EL (cell line): ENCODE data around the gene RAB18.
"Not testable (repeated sequence)": the region's sequence is repeated elsewhere in the genome, so short reads cannot be mapped to it uniquely, and the experiment has no call there.

ENCODE experiments used
- DNase-seq: peaks from one replicate; pipeline ENCODE4 v3.0.0-alpha.2; 2016

Gene RAB18

DNA sequence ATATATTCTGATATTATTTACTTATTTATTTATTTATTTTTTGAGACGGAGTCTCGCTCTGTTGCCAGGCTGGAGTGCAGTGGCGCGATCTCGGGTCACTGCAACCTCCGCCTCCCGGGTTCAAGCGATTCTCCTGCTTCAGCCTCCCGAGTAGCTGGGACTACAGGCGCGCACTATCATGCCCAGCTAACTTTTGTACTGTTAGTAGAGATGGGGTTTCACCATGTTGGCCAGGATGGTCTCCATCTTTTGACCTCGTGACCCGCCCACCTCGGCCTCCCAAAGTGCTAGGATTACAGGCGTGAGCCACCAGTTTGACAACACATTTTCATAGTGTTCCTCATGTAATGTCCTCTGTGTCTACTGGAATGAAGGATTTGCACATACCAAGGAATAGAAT is 1.4 kb downstream of the RAB18 start:
- DNase-seq, result not testable (repeated sequence)

- DNase-seq, result peak; percentile 20
Observed at GRCh38 chr10:27506280-27506679, 2.2 kb downstream of the RAB18 start.

DNA sequence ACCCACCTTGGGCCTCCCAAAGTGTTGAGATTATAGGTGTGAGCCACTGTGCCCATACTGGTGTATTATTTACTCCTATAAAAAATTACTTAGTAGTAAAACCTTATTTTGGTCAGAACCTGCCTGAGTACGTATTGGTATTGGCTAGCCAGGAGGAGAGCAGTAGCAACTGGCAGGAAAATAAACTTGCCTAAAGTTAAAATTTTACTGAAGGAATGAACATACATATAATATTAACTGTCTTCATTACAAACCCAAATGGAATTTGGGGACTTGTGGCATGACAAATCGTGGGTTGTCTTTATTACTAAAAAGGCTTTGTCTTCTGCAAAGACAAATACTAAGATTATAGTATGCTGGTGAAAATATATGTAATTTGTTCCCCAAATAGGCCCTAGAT is 8.4 kb downstream of the RAB18 start:
- peak; percentile 42 for DNase-seq

DNA sequence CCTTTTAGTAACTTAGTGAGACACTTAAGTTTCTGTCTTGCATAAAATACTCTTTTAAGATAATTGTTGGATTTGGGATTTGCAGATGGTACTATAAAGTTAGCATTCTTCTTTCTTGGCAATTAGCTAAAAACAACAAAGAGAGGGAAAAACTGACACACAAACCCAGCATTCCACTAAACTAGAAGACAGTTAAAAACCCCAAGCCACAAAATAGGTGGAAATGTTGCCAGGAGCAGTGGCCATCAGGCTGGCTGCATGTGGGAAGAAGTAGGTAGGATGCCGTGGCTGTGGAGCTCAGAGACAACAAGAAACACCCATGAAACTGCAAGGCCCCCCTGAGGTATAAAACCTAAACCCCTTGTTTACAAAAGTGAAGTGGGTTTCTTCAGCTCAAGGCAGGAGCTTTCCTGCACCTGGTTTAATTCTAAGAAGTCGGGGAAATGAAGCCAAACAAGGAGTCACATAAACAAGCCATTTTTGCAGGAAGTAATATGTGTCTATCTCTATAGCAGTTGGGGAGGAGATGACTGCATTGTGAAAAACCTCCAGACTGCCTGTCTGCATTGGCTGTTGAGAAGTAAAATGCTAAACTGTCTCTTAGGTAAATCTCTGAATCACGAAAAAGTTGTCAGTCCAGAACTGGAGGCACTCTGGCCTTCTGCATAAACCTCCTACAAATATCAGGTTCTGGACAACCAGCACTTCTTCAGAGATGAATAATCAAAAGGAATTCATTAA is 9.5 kb downstream of the RAB18 start:
- peak; percentile 71 for DNase-seq

DNA sequence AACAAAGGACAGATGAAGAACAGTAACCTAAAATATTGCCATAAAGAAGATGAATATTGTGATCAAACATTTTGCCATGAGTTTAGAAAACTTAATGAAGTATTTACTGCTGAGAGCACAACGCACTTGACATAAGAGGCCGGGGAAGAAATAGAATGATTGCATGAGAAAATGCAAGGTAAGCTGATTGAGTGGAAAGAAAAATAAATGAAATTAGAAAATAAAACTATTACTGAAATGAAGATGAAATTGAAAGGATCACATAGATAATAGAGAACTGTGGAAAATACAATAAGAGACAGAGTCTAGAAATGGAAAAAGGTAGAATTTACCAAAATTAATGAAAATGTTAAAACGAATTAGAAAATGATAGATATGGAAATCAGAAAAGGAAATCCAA is 10.1 kb downstream of the RAB18 start:
- DNase-seq, result no peak

- no peak for DNase-seq
Observed at GRCh38 chr10:27518261-27518660, 14.2 kb downstream of the RAB18 start.

DNA sequence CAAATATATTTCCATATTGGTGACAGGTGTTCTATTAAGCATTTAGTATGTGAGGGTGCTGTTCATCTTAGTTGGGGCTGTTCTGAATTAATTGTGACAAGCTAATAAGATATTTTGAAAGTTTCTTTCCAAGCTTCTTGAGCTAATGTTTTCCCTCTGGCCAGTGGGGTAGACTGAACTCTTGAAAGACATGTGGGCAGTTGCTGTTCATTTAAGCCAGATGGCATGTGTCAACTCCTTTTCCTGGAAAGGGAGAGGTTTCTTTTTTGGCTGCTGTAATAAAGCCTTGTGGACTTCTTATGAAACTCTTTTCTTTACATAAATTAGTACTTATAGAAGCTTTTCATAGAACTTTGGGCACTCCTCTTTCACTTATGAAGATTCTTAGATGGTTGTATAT is 21.7 kb downstream of the RAB18 start:
- peak; percentile 35 for DNase-seq

DNA sequence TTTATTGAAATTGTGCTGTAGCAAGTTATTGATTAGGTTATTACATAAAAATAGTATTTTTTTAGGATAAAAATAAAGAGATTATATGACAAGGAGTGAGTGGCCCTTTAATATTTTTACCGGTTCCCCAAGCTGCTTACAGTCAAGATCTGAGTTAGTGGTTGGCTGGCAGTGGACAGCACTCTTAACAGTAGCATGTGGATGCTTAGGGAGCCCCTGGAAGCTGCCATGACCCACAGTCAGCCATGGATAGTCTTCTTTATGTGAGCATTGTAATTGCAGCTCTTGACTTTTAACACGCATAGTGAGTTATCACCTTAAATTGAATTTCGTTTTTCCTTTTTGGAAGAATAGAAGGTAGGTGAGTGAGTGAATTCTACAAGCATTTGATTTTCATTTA is 22.1 kb downstream of the RAB18 start:
- no peak for DNase-seq

- DNase-seq, result no peak
Observed at GRCh38 chr10:27527666-27528295, 23.7 kb downstream of the RAB18 start.

GRCh38 chr10:27529010-27529783 is 25.1 kb downstream of the RAB18 start:
- DNase-seq, result no peak

DNA sequence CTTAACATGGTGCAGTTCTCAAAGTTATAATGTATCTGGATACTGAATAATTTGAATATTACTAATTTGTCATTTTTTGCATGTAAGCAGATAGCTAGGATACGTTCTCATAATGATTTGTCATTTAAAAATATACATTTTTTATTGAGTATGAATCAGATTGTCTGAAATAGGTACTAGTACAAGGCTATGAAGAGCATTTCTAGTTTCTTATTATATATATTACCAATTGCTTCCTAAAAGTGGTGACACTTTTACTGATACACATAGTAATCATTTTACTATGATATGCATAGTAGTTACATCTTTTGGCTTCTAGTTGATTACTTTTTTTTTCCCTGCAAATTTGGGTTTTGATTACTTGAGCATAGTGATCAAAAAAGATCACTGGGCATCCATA is 26.4 kb downstream of the RAB18 start:
- no peak for DNase-seq

DNA sequence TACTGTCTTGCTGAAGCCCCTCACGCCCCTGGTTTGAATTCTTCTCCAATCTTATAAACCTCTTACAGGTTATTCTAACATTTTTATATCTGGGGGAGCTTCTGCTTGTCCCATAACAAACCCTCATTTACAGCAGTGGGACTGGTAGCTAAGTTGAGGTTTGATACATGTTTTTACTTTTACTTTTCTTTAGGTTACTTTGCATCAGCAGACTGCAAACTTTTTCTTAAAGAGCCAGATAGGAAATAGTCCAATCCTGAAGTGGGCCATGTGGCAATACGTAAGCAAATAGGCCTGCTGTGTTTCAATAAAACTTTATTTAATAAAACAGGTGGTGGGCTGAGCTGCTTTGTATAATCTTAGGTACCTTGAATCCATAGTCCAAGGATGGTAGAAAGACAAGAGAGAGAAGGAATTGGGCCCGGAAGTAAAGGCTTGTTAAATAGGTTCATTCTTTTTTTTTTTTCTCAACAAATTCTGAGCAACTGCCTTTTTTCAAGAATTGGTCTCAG is 27.3 kb downstream of the RAB18 start:
- DNase-seq, result no peak

- no peak for DNase-seq
Observed at GRCh38 chr10:27534161-27534700, 30.1 kb downstream of the RAB18 start.

DNA sequence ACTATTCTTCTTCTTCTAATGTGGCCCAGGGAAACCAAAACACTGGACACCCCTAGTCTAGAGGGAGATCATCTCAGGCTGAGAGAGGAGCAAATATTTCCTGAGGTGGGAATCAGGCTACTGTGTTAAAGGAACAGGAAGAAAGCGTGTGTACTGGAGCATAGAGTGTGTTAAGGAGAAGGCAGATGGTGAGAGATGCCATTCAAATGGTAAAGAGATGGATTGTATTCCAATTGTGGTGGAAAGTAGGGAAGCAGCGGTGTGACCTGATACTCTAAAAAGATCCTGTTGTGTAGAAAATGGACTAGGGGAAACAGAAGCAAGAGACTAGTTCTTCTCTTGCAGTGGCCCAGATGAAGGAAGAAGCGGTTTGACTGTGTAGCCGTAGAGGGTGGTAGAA is 31.2 kb downstream of the RAB18 start:
- no peak for DNase-seq

DNA sequence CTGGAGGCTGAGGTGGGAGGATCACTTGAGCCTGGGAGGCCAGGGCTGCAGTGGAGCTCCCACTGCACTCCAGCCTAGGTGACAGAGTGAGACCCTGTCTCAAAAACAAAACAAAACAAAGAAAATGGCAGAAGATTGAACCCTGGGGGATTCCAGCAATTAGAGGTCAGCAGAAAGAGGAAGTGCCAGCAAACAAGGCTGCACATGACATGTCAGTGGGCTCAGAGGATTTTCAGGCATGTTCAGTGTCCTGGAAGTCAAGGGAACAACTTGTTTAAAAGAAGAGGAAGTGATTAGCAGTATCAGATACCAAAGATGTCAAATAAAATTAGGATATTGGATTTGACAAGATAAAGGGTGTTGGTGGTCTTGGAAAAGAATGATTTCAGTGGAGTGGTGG is 32.3 kb downstream of the RAB18 start:
- no peak for DNase-seq

DNA sequence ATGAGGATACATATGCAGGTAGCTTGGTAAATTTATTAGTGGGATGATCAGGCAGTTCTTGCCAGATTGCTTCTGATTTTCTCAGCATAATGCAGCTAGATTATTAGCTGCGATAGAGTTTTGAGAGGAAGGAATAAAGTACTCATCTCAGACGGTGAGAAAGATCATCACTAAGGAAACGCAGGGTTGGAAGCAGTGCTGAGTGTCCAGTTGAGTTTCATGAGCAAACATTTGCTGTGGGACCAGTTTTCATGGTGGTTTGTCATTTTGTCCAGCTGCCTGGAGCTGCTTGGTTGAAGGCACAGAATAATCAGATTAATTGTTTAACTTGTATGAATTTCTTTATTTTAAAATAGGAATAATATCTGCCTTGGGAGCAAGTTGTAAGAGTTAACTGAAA is 33.1 kb downstream of the RAB18 start:
- DNase-seq, result no peak

- DNase-seq, result no peak
Observed at GRCh38 chr10:27537787-27538186, 33.7 kb downstream of the RAB18 start.

DNA sequence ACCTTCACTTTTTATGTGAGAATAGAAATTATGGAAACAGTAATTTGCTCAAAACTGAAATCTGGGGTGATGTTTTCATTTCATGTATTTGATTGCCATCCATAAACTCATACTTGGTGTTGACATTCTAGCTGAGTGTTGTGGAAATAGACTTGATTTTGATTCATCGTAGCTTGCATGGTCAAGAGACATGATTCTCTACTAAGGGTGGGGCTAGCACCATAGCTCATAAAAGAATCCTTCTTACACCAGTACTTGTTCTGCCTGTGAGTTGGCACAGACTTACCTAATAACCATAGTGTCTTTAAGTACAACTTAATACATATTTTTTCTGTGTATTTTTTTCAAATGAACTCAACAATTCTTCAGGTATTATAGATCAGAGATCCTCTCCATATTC is 36.6 kb downstream of the RAB18 start:
- DNase-seq, result no peak

DNA sequence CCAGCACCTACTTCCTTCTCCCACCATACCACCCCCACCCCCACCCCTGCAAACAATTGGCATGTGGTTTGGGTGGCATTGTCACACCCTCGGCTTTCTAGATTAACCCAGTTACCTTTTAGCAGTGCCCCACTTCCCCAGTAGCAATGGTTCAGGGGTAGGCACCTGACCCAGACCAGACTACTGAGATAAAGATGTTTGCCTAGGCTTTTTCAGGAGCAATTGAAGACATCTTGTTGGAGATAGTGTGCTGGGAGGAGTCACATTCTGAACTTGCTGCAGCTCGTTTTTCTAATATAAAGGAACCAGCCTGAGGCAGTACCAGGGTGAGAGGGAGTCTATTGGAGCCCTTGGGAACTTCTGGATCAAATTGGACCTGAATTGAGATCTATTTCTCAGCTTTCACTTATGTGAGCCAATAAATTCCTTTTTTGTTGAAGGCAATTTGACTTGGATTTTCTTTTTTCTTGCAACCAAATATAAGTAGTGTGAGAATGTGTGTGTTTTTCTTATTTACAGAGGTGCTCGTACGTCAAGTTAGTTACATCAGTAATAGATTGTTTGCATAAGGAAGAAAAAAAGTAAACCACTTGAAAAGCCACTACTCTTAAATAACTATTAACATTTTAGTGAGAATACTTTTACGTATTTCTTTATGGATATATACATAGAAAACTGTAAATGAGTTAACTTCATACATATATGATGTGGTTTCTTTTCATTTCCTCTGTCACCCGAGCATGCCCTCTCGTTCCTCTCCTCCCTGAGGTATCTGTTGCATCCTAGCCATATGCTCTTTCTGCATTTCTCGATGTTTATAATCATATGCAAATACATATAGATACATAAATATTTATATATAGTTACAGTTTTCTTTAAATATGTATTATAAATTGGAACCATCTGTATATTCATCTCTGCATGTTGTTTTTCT is 38.0 kb downstream of the RAB18 start:
- DNase-seq, result no peak

- peak; percentile 55 for DNase-seq
Observed at GRCh38 chr10:27542812-27543211, 38.7 kb downstream of the RAB18 start.

DNA sequence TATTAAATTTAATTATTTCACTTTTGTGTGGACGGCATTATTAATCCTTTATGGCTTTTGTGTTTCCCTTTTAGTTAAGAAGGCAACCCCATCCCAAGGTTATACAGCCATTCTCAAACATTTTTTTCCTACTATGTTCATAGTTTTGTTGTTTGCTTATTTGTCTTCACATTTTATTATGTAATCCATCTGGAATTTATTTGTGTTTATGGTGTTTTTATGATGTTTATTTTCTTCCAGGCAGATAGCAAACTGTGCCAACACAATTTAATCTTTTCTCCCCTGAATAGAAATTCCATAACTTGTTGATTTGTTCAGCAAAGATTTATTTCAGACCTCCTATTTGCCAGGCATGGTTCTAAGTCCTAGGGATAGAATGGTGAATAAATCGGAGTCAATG is 42.9 kb downstream of the RAB18 start:
- no peak for DNase-seq

DNA sequence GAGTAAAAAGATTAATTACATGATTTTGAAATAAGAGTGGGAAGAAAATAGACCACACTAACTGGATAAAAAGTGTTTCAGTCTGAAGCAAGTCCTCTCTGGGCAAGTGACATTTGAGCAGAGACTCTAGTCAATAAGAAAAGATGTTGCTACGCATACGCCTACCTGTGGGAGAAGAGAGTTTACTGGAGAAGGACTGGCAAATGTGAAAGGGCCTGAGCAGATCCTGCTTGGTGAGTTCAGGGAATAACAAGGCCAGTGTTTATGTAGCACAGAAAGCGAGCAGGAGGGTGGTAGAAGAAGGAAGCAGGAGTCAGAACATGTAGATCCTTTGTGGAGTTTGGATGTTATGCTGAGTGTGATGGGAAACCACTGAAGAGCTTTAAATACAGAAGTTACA is 43.4 kb downstream of the RAB18 start:
- no peak for DNase-seq
